ENCODE measurements around the gene TOP3B.
A peak's percentile ranks its signal among the peaks of the same experiment; 100 is the strongest.
"Not testable (repeated sequence)": the region's sequence is repeated elsewhere in the genome, so short reads cannot be mapped to it uniquely, and the experiment has no call there.

The TOP3B gene

DNA sequence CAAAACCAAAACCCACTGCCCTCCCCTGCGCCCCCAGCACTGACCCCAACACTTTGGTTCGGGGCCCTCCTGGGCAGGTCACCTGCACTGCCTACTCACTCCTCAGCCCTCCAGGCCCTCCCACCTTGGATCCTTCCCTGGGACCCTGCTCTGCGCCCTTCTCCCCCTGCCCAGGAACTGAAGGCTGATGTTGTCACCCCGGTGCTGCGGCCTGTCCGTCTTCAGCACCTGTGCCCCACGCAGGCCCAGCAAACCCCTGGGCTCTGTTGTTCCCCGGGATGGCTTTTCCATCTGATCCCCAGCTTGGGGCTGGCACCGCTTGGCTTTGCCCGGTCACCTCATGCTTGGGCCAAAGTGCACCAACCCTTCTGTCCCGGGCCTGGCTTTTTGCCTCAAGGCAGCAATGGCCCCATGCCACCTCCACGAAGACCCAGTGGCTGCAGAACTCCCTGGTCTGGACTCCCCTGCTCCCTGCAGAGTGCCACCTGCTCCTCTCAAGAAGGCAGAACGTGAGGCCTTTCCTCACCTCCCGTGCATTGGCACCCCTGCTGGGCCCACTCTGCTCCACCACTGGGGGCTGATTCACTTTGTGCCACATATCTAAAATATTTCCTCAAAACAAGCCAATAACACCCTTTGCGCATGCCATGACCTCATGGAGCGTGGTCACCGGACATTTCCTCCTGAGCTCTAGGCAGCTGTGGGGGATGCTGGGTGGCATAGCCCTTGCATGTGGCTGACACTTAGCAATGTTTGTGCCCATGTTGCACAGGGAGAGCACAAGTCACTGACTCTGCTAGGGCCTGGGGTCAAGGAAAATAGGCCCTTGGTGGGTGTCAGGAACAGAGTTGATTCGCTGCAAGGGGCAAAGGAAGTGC, 38.8 kb downstream of the TOP3B start:
- DNase-seq, result no peak

DNA sequence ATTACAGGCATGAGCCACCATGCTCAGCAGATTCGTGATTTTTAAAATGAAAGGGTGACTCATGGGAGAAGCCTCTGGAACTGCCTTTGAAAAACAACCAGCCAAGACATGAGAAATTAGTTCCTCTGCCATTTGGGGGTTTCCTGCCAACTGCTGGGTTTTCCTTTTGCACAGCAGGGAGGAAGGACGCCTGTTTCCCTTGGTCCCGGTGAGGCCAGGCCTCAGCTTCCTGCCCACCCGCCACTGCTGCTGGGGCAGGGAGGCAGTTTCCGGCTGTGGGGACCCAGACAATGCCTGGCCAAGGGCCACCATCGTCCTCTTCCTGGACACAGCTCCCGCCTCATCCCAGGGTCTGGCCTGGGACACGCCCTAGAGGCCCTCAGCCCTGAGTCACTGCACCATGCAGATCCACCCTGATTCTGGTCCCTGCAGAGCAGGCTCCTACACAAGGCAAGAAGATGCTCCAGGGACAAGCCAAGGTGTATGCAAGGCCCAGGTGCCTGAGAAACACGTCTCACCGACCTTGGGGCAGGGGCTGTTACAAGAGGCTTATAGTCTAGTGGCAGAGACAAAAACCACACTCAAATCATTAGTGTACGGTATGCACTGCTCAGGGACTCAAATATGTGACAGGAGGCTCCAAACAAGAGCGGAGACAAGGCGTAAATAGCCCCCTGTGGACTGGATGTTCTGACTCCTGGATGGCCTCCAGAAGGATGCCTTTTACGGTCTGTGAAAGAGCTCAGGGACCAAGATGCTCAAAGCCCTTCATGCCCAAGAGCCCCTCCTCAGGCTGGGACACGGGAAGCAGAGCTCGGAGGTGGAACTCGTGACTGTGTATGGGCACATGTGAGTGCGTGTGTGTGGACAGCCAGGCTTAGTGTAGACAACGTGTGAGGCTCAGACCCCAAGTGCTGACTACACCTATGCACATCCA, 39.9 kb downstream of the TOP3B start:
- DNase-seq, result peak; percentile 45

DNA sequence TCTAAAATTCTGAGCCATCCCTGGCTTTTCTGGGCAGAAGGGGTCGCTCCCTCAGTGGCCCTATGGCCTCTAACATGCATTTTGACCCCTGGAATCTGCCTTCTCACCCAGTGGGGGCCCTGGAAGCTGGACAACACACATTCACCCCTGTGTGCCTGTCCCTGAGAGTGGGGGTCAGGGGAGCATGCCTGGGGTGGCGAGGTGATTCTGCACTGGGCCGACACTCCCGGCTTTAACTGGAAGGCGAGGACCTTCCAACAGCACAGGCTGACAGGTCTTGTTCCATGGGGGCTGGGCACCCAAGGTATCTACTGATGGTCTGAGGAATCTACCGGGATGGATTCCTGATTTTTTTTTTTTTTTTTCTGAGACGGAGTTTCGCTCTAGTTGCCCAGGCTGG, 40.7 kb downstream of the TOP3B start:
- no peak for DNase-seq

- no peak for DNase-seq
These were observed 42.1 kb downstream of the TOP3B start for GRCh38 chr22:21940521-21940920.

DNA sequence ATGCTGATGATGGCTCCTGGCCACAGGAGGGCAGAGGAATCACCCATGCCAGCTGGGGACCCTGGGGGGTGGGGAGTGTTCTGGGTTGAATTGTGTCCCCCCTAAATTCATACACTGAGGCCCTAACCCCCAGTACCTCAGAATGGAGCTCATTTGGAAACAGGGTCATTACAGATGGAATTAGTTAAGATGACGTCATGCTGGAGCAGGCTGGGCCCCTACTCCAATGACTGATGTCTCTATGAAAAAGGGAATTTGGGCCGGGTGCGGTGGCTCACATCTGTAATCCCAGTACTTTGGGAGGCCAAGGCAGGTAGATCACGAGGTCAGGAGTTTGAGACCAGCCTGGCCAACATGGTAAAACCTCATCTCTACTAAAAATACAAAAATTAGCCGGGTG, 42.7 kb downstream of the TOP3B start:
- DNase-seq, result not testable (repeated sequence)

- no peak for DNase-seq
These were observed 43.1 kb downstream of the TOP3B start for GRCh38 chr22:21939461-21939913.

GRCh38 chr22:21938906-21939305, 43.7 kb downstream of the TOP3B start:
- DNase-seq, result no peak

DNA sequence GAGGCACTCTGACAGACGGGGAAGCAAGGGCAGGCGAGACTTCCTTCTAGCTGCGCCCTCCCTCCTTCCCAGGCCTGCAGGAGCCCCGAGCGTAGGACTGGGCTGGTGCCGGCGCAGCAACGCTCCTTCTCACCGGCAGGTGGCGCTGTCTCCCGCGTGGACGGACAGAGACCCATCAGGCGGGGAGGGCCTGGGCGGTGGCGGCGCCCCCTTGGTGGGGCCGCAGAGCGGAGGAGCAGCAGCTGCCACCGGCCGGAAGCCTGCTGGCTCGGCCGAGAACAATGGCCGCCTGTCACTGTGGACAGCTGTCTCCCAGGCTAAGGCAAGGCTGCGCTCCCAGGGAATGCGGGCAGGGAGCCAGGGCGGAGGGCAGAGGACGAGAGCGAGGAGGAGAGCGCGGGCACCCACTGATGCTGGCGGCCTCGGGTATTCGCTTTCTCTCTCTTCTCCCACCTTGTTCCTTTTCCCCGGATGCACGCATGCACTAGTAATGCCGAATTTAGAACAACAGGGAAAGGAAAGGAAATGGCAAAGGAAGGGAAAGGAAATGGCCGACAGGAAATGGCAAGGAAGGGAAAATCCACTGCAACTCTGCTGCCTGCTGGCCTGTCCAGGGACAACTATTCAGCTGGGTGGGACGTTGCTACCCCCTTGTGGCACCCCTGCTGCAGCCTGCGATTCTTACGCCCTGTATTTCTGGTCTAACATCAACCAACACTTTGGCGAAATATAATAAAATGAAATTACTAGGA, 44.3 kb downstream of the TOP3B start:
- peak; percentile 18 for DNase-seq

- peak; percentile 84 for DNase-seq
These were observed 44.8 kb downstream of the TOP3B start for GRCh38 chr22:21937821-21938070.

DNA sequence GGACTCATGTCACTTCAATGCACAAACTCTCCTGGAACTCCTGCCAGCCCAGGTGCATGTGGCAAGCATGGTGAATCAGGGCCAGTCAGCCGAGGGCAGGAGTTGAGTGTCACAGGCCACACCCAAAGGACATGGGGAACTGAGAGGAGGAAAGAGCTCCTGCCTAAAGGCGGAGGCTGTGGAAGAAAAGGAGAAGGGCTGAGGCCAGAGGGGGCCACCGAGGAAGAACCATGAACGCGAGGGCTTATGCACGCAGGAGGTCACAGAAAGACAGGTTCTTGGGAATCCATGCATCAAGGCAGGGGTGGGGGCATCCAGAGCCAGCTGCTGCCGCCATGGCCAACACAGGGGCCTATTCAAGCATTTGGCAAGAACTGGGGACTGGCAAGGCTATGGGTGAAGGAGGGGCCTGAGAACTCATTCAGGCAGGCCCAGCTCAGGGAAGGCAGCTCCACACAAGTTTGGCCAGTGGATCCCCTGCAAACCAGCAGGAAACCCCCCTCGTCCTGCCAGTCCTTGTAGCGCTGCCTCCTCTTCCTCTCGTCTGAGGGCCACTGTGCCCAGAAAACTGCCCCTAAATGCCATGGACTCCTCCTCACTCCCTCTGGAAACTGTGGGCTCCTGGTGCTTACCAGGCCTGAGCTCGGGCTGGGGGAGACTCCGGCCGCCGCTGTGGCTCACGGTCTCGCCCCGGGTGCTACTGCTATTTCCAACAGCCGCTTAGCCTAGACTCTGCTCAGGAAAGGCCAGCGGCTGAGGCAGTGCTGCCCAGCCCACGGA, 45.4 kb downstream of the TOP3B start:
- DNase-seq, result no peak

DNA sequence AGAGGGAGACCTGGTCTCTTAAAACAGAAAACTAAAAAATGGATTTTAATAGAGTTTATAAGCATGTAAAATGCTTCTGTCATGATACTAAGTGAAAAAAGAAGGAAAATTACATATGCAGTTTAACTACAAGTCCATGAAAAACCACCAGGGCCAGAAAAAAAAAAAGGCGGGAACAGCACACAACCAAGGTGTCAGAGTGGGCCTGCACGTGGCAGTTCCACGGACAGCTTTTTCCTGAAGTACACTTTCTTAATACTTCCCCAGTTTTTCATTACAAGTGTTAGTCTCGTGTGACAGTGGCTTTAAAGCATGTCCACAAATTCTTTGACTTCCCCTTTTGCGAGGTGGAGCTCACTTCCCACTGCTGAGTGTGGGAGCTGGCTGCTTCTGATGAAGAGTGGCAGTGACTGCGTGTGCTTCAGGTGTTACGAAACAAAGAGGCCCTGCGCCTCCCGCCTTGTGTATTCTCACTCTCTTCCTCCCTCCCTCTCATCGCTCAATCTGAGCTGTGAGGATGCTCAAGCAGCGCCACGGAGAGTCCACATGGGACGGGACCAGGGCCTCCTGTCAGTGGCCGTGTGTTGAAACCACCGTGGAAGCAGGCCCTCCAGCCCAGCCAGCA, 46.3 kb downstream of the TOP3B start:
- no peak for DNase-seq

- DNase-seq, result no peak
These were observed 48.7 kb downstream of the TOP3B start for GRCh38 chr22:21933910-21934309.

DNA sequence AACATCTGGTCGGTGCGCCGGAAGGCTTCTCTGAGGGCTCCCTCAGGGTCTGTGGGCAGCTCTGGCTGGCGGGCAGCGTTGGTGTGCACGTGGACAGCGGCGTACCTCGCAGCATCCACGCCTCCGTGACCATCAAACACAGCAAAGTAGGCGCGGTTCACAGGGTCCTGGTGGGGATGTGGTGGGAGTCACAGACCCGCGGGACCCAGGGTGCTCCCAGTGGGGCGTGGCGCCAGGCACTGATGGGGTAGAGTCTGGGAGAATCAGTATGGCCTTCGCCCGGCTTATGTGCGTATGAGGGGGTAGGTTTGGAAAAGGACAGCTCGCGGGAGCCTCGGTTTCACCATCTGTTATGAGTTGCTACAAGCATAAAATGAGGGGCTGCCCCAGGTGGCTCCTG, 49.2 kb downstream of the TOP3B start:
- DNase-seq, result no peak

DNA sequence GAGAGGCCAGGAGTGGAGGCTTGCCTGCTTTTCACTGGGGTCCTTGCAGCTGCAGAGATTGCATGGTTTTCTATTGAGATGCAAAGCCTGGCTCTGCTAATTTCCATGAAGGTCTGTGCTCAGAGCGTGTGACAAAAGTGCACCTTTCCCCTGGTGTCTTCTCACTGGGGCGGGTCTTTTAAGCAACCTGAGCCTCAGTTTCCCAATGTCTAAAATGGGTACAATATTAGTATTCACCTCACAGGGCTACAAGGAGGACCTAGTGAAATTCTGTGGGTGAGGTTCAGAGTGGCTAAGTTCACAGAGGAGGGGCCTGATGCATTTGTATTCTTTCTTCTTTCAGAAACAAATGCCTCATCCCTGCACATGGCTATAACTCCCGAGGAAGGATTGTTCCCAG, 50.2 kb downstream of the TOP3B start:
- no peak for DNase-seq

GRCh38 chr22:21931056-21931455, 51.5 kb downstream of the TOP3B start:
- DNase-seq, result no peak

GRCh38 chr22:21929253-21929652, 53.3 kb downstream of the TOP3B start:
- no peak for DNase-seq

GRCh38 chr22:21928048-21928447, 54.5 kb downstream of the TOP3B start:
- DNase-seq, result no peak

DNA sequence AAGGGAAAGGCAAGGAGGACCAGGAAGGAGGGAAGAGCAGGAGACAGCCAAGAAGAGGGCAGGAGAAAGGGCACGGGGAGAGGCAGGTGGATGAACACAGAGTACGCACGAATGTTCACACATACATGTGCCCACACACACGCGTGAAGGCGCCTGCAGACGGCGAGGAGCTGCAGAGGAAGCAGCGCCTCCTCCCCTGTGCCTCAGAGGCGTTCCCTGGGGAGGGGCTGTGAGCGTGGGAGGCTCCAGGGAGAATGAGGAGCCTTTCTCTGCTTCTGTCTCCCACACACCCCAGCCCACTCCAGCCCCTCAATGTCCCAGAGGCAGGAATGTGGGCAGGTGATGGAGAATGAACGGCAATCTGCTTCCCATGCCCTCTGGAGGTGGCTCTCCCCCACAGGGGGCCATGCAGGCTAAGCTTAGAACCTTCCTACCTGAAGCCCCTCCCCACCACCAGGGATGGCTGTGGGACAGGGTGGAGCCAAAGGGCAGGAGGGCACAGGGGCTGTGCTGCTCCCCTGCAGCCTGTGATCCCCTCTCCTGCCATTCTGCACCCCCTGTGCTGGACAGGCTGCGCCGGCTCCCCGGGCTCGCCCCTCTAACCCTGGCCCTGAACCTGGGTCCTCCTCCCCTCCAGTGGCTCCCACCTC, 55.3 kb downstream of the TOP3B start:
- no peak for DNase-seq

GRCh38 chr22:21926728-21927127, 55.9 kb downstream of the TOP3B start:
- DNase-seq, result no peak

DNA sequence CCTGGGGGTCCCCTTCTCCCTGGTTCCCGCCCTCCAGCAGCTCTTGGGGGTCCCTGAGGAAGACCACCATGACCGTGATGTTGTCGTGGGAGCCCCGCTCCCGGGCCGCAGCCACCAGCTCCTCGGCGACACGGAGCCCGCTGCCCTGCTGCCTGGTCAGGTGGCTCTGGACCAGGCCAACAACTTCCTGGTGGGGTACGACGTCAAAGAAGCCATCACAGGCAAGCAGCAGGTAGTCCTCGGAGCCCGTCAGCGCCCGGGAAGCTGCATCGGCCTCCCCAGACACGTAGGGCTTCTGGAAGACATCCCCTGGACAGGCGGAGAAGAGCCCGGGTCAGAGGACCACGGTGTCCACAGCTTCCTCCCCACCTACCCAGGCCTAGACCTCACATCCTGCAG, 59.4 kb downstream of the TOP3B start:
- no peak for DNase-seq

DNA sequence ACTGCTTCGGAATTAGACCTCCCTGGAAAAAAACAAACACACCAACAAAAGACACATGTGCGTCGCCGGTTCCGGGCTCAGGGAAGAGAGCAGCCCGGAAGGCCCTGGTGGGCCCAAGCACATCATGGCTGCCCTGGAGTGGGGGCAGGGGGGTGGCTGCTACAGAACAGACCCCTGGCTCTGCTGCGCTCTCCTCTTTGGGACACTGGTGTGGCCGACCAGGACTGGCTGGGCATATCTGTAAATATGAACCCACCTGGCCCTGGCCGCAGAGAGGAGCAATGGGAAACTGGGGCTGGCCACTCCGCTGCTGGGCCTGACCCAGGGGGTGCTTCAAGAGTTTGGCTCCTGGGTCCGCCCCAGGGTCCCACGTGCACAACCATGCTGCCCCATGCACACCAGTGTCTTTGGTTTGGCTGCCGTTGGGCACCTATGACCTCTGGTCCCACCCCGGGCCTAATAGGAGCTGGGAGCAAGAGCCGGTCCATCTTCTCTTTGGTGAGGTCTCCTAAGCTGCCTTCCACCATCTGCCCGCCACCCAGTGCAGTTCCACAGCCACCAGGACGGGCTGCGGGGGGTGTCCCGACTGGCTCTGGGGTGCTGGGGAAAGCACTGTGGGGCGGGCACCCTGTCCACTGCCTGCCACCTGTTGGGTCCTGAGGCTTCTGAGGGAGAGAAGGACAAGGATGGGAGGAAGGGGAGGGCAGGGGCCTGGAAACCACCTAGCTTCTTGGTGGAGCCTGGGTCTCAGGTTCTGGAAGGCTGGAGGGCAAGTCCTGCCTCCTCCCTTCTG, 60.0 kb downstream of the TOP3B start:
- no peak for DNase-seq
